Activated naive CD8-positive, alpha-beta T cell treated with anti-CD3 and anti-CD28 coated beads, Interleukin-2, amount 50 U/mL, for 16 hours (primary cell): ENCODE data around the gene CDC123.
"Not testable (repeated sequence)": the region's sequence is repeated elsewhere in the genome, so short reads cannot be mapped to it uniquely, and the experiment has no call there.

ENCODE experiments used
- DNase-seq: peaks from one replicate; pipeline ENCODE4 v3.0.0-alpha.2; 2020; ENCODE audit warnings: low read depth, low spot score

Gene CDC123

DNA sequence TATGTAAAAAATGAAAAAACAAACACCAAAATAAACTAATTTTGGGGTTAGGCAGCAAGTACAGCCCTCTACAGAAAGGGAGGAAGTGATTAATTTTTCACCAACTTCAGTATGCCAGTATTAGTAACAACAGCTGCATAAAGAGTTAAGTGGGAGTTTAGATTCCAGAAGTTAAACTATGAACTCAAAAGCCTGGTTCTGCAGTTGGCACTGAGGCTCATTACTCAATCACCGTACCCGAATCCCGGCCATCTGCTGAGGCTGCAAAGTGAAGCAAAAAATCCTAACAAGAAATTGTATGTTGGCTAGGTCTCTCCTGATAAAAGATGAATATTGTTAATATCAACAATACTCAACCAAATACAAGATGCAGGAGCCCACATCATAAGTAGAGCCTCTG, 4.3 kb upstream of the CDC123 start:
- no peak for DNase-seq

GRCh38 chr10:12193193-12193592, 2.8 kb upstream of the CDC123 start:
- DNase-seq = no peak

GRCh38 chr10:12194752-12195271, 1.2 kb upstream of the CDC123 start:
- DNase-seq = no peak

- no peak for DNase-seq
These were observed 746 bp upstream of the CDC123 start for GRCh38 chr10:12195281-12195602.

DNA sequence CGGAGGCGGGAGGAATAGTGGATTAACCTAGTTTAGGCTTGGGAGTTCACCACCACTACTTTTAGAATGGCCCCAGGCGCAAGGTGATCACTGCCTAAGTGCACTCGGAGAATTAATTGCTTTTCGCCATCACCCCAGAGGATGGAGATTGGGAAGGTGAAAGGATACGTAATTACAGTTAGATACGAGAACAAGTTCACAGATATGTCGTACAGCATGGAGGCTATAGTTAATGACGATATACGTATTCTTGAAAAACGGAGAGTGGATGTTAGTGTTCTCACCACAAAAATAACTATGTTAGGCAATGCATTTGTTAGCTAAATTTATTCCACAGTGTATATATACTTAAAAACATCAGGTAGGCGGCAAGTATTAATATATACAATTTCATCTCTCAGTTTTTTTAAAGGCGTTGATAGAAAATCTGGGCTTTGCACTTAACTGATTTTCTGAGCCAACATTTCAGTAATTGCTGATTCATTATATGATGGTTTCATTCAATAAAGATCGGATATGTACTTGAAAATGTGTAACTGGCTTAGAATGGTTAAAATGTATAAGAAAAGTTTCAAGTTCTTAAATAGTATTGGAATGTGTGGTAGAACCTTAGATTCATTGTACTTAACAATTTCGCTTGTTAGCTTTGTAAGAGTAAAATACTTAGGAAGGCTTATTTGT, 683 bp downstream of the CDC123 start:
- DNase-seq = no peak

- no peak for DNase-seq
These were observed 2.2 kb downstream of the CDC123 start for GRCh38 chr10:12198156-12198555.

GRCh38 chr10:12200850-12201249, 4.9 kb downstream of the CDC123 start:
- DNase-seq = no peak

DNA sequence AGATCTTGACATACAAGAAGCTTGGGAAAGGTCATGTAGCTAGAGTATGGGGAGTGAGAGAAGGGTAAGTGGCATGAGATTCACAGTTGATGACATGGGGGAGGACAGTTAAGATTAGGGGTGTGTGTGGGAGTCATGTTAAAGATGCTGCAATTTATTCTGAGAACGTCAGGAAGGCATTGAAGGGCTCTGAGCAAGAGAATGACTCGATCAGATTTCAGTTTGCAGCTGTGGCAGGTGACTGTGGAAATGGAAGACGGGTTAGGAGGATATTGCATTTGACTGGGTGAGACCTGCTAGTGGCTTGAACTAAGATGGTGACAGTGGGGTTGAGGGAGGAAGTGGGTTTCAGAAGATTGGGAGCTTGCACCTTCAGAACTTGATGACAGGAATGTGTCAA, 5.6 kb downstream of the CDC123 start:
- no peak for DNase-seq

DNA sequence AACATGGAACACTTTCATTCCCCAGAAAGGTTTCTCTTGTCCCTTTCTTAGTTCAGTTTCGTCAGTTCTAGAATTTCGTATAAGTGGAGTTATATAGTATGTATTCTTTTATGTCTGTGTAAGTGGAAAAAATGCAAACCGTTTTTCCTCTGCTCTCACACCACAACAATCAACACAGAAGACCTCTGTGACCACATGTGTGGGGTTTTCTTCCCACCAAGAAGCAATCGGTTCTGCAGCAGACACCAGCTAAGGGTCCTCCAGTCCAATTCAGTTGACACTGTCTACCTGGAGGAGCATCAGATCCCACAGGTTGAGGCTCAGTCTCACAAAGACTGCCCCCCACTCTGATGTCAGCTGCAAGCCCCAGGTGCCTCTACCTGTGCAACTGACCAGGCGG, 6.2 kb downstream of the CDC123 start:
- no peak for DNase-seq

- no peak for DNase-seq
These were observed 9.1 kb downstream of the CDC123 start for GRCh38 chr10:12205082-12205481.

DNA sequence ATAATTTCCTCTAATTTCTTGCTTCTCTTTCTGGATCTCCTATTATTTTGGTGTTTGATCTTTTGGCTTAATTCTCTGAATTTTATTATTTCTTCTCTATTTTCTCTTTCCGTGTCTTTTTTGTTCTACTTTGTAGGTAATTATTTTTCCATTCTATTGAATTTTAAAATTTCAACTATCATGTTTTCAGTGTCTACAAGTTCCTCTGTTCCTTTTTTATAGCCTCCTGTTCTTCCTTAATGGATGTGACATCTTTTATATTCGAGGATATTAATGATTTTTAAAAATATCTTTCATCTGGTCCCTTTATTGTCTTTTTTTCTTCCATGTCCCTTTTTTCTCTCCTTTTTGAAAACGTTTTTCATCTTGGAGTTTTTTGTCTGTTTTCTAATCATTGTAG, 11.1 kb downstream of the CDC123 start:
- no peak for DNase-seq

DNA sequence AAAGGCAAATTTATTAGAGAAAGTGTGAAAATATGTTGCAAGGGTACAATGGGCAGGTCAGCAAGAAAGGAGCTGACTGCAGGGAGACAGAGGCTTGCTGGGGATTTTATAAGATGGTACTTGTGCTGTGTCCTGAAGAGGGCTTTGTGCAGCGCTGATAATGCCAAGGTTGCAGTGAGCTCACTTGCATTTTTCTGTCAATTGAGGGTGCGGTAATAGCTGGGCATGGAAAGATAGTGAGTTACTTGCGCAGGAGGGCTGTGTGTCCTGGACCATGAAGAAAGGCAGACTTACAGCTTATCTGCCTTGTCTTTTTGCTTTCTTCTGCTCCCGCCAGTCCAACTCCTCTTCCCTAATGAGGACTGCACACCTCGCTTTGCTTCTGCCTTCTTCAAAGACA, 12.5 kb downstream of the CDC123 start:
- no peak for DNase-seq

DNA sequence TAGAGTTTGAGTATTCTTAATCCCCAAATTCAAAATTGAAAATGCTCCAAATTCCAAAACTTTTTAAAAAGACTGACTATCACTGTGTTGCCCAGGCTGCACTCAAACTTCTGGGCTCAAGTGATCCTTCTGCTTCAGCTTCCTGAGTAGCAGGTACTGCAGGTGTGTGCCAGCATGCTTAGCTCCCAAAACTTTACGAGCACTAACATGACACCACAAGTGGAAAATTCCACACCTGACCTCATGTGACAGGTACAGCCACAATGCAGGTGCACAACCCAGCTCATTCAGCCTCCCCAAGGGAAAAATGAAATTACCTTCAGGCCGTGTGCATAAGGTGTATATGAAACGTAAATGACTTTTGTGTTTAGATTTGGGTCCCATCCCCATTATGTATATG, 16.5 kb downstream of the CDC123 start:
- DNase-seq = no peak

GRCh38 chr10:12213621-12214020, 17.6 kb downstream of the CDC123 start:
- DNase-seq = no peak

DNA sequence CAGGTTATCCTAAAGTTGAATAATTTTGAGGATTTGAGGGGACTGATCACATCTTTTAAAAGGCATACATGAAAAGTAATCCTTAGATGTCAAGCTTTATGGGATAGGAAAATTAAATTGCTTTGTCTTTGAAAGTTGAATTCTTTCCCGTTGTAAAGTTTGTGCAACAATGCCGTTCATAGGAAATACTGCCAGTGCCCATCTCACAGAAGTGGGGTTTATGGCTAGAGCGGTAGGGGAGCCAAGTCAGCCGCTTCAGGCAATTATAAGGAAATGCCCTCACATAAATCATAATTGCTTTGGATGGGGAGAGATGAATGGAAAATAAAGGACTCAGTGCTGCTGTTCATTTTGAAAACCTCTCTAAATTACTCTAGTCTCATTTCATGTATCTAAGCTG, 18.1 kb downstream of the CDC123 start:
- DNase-seq = no peak

GRCh38 chr10:12214763-12215218, 18.8 kb downstream of the CDC123 start:
- DNase-seq = no peak

DNA sequence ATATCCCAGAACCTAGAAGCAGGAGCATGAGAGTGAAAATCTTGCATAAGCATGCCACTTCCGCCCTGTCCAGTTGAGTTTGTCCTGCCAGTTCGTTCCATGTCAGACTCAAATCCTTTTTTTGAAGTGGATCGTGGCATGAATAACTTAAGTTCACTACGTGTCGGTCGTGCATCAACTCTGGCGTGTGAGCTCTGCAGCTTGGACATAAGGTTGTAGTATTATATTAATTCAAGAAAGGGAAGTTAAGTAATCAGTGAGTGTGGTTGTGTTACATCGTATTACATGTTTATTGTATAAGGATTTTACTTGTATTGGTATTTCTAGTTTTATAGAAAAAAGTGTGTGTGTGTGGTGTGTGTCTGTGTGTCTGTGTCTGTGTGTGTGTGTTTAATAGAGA, 23.0 kb downstream of the CDC123 start:
- no peak for DNase-seq

DNA sequence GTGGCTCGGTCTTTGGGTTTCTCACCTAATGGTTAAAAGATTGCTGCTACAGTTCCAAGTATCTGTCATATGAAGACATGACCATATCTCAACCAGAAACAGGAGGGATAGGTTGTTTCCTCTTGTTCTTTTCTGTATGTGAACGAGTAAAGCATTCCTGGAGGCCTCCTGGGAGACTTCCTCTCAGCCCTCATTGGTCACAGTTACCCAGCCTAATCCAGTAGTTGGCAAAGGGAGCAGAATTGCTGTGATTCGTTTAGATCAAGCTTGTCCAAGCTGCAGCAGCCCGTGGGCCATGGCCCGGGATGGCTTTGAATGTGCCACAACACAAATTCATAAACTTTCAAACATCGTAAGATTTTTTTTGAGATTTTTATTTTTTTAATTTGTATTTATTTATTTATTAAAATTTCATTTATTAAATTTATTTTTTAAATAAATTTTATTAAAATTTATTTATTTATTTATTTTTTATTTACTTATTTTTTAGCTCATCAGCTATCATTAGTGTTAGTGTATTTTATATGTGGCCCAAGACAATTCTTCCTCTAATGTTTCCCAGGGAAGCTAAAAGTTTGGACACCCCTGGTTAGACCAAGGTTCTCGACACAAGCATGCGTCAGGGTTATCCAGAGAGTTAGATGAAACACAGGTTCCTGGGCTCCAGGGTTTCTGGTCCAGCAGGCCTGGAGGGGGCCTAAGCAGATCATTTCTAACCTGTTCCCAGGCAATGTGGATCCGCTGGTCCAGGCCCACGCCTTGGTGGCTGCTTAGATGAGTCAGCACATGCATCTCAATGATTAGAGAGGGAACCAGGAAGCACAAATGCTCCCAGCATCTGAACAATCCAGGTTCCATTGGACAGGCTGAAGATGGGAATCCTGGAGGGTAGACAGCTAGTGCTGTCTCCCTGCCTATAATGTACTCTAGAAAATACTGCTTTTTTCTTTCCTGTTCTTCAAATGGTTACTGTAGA, 25.6 kb downstream of the CDC123 start:
- DNase-seq = no peak

GRCh38 chr10:12225444-12225843, 29.5 kb downstream of the CDC123 start:
- no peak for DNase-seq

DNA sequence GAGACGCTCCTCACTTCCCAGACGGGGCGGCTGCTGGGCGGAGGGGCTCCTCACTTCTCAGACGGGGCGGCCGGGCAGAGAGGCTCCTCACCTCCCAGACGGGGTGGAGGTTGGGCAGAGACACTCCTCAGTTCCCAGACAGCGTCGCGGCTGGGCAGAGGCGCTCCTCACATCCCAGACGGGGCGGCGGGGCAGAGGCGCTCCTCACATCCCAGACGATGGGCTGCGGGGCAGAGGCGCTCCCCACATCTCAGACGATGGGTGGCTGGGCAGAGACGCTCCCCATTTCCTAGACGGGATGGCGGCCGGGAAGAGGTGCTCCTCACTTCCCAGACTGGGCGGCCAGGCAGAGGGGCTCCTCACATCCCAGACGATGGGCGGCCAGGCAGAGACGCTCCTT, 30.4 kb downstream of the CDC123 start:
- DNase-seq = not testable (repeated sequence)

GRCh38 chr10:12228851-12229250, 32.9 kb downstream of the CDC123 start:
- no peak for DNase-seq

GRCh38 chr10:12234687-12235086, 38.7 kb downstream of the CDC123 start:
- not testable (repeated sequence) for DNase-seq
